GM21381 (cell line): ENCODE measurements around the gene CYP20A1.

ENCODE experiments used
- ATAC-seq: cut with Tn5 transposase; IDR thresholded peaks from one replicate; pipeline ENCODE4 v1.9.1; 2021; ENCODE audit warnings: mild to moderate bottlenecking, moderate library complexity; ENCODE audit not compliant: unreplicated experiment

The CYP20A1 gene

DNA sequence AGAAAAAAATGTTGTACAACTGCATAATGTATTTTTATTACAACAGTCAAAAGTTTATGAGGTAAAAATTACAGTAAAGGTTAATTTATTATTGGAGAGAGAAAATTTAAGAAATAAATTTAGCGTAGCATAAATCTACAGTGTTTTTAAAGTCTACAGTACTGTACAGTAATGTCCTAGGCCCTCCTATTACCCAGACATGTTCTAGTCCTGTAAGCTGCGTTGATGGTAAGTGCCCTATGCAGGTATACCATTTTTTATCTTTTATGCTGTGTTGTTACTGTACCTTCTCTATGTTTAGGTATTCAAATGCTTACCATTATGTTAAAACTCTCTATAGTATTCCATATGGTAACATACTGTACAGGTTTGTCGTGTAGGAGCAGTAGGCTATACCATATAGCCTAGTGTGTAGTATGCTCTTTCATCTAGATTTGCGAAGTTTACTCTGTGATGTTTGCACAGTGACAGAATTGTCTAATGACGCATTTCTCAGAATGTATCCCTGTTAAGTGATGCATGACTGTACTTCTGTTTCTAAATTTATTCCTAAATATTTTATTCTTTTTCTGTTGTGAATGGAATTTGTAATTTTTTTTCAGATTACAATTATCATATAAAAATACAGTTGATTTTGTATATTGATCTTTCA is 113.9 kb downstream of the CYP20A1 start:
- no peak for ATAC-seq

DNA sequence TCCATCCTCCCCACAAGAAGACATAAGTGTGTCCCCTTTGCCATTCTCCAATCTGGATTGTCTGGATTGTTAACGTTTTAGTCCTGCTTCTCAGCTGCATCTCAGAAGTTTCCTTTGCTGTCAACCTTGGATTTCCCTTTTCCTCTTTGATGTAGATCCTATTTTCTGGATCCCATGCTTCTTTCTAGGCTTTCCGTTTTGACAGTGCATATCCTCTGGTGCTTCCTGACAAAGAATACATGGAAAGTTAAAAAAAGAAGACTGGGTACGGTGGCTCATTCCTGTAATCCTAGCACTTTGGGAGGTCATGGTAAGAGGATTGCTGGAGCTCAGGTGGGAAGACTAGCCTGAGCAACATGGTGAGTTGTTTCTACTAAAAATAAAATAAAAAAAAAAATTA is 116.1 kb downstream of the CYP20A1 start:
- ATAC-seq = no peak
